MCF 10A (cell line): ENCODE results near the gene COBL. TPM values are rescaled to one million over a fixed set of nuclear protein-coding genes. Genes with fewer than 3 reads are reported as not detected.

ENCODE experiments used
- BruUV-seq: library from RNA; stranded (reverse); fragments of 400-500 nt; replicated peaks from 2 replicates; lab custom pipeline; 2021; lab: Mats Ljungman, UMichigan
- CTCF ChIA-PET: fragments of 300-600 bp; sonication (Branson Sonifier 250); formaldehyde crosslinking; extraction: SDS; loops from one replicate; lab custom pipeline; 2021; ENCODE audit warnings: antibody characterized with exemption, inconsistent platforms; lab: Yijun Ruan, JAX
- POLR2A ChIA-PET: fragments of 300-600, 350-650 bp; sonication (Branson Sonifier 250); formaldehyde crosslinking; extraction: SDS; loops from one replicate; lab custom pipeline; 2020; ENCODE audit warnings: antibody characterized with exemption, inconsistent platforms; lab: Yijun Ruan, JAX
- DNase-seq: peaks from one replicate; pipeline ENCODE4 v3.0.0-alpha.2; 2018; ENCODE audit not compliant: unreplicated experiment
- H3K27ac Mint-ChIP-seq: one replicate; pipeline ENCODE4 v1.8.0; 2022; ENCODE audit warnings: mild to moderate bottlenecking, low read depth, mixed read lengths; ENCODE audit not compliant: unreplicated experiment
- H3K27me3 Mint-ChIP-seq: one replicate; pipeline ENCODE4 v1.8.0; 2022; ENCODE audit warnings: mixed read lengths; ENCODE audit not compliant: insufficient read depth, unreplicated experiment
- H3K36me3 Mint-ChIP-seq: one replicate; pipeline ENCODE4 v1.8.0; 2022; ENCODE audit warnings: mild to moderate bottlenecking, moderate library complexity, mixed read lengths; ENCODE audit not compliant: insufficient read depth, unreplicated experiment
- H3K4me1 Mint-ChIP-seq: one replicate; pipeline ENCODE4 v1.8.0; 2022; ENCODE audit warnings: mixed read lengths; ENCODE audit not compliant: insufficient read depth, unreplicated experiment
- H3K4me3 Mint-ChIP-seq: one replicate; pipeline ENCODE4 v1.8.0; 2022; ENCODE audit warnings: mild to moderate bottlenecking, moderate library complexity, mixed read lengths; ENCODE audit not compliant: unreplicated experiment
- H3K9me3 Mint-ChIP-seq: one replicate; pipeline ENCODE4 v1.8.0; 2022; ENCODE audit warnings: mixed read lengths; ENCODE audit not compliant: unreplicated experiment
- intact Hi-C: fragments of 100-400 bp; cut with micrococcal nuclease; formaldehyde crosslinking; loops from 2 replicates; pipeline ENCODE4 v1.14.1; 2022
- total RNA-seq: library from RNA; stranded (reverse); gene quantifications from 2 replicates; pipeline ENCODE4 v1.2.3, GENCODE V29; 2022
- TF ChIP-seq, protein P1 (sequence below): fragments of 200-600 bp; IDR thresholded peaks from one replicate; pipeline ENCODE4 v1.8.0; 2022; ENCODE audit warnings: antibody characterized with exemption, mild to moderate bottlenecking; ENCODE audit not compliant: unreplicated experiment

The COBL gene
- total RNA-seq, 1 experiment from 2014 or later = 12.3 TPM

DNA sequence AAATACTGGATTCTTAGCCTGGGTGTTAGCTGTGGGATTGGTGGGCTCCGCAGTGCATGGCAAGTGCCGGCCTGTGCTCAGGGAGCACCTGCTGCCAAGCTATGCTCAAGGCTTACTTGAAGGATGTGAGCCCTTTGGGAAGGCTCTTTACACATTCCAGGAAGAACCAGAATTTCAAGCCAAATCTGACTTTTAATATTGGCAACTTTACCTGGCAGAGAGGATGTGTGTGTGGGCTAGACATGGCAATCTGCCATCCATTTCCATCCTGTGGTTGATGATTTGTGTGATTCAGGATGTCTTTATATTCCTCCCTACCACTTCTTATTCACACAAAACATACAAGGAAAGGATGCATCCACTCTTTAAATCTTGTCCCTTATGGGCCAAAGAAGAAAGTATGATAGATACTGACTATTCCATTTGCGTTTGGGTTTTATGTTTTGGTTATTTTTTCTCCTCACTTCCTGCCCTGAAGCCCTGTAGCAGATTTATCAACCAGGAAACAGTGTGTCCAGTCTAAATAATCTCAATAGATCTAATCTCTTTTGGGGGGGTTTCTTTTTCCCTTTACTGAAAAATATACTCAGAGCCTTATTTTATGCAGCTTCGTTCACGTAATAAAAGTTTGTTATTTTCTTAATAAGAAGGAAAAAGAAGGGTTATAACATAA is 247.1 kb downstream of the COBL start:
- intact Hi-C loops = loop anchor here (5.0 kb wide), 1 partner anchor 73 kb away; no protein-coding TSS in a partner anchor
- H3K4me1 Mint-ChIP-seq = peaks cover 11% of the 10 kb centered on the region

GRCh38 chr7:51068401-51068800 is 248.2 kb downstream of the COBL start:
- no TSS peak for BruUV-seq
- no peaks in the 10 kb centered on the region for H3K36me3 Mint-ChIP-seq
- intact Hi-C loops = loop anchor here (5.0 kb wide), 1 partner anchor 74 kb away; no protein-coding TSS in a partner anchor
- H3K4me3 Mint-ChIP-seq = no peak overlapping the region
- DNase-seq = no peak
- TF ChIP-seq, protein P1, sequence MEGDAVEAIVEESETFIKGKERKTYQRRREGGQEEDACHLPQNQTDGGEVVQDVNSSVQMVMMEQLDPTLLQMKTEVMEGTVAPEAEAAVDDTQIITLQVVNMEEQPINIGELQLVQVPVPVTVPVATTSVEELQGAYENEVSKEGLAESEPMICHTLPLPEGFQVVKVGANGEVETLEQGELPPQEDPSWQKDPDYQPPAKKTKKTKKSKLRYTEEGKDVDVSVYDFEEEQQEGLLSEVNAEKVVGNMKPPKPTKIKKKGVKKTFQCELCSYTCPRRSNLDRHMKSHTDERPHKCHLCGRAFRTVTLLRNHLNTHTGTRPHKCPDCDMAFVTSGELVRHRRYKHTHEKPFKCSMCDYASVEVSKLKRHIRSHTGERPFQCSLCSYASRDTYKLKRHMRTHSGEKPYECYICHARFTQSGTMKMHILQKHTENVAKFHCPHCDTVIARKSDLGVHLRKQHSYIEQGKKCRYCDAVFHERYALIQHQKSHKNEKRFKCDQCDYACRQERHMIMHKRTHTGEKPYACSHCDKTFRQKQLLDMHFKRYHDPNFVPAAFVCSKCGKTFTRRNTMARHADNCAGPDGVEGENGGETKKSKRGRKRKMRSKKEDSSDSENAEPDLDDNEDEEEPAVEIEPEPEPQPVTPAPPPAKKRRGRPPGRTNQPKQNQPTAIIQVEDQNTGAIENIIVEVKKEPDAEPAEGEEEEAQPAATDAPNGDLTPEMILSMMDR = no peak
- H3K27me3 Mint-ChIP-seq = no peaks in the 10 kb centered on the region
- H3K4me1 Mint-ChIP-seq = peaks cover 11% of the 10 kb centered on the region
- H3K9me3 Mint-ChIP-seq = no peaks in the 10 kb centered on the region
- CTCF ChIA-PET = interaction anchor here (0.6 to 5.1 kb wide), 42 partner anchors 9 to 976 kb away, joined by 3 to 42 read pairs (median 3); no protein-coding TSS in a partner anchor
- no peak overlapping the region for H3K27ac Mint-ChIP-seq
- POLR2A ChIA-PET = interaction anchor here (0.6 kb wide), 1 partner anchor 618 kb away, joined by 3 read pairs; the partner anchor contains the start of gene FIGNL1

More for the DNA sequence above, 247.1 kb downstream of the COBL start:
- ChIA-PET POLR2A (interaction anchor here (0.7 kb wide), 1 partner anchor 1639 kb away, joined by 3 read pairs; no protein-coding TSS in a partner anchor), CTCF (interaction anchor here (1.3 to 5.1 kb wide), 7 partner anchors 10 to 601 kb away, joined by 3 to 42 read pairs (median 19); no protein-coding TSS in a partner anchor)
- peak; percentile 82 for DNase-seq
- Mint-ChIP-seq H3K4me3 (no peak overlapping the region), H3K27me3 (no peaks in the 10 kb centered on the region), H3K36me3 (no peaks in the 10 kb centered on the region), H3K27ac (peak overlapping the region; percentile 60), H3K9me3 (no peaks in the 10 kb centered on the region)
- BruUV-seq = no TSS peak
- TF ChIP-seq, protein P1 = no peak

DNA sequence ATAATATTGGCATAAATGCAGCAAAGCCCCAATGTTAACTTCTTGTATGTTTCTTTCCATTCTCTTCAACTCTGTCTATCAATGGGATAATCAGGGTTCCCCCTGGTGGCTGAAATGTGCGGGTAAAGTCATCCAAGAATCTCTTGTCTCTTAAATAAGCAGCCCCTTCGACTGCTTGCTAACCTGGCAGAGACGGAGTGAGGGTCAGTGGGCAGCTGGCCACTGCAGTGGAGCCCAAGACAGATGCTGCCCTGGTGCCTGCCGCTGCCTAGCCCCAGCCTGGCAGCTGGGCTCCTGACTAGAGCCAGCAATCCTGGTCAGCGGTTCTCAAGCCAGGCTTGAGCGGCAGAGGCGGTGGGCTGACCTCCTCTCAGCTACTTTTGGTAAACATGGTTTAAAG is 248.9 kb downstream of the COBL start:
- BruUV-seq = no TSS peak
- CTCF ChIA-PET = interaction anchor here (0.6 to 5.1 kb wide), 54 partner anchors 10 to 675 kb away, joined by 3 to 42 read pairs (median 3); no protein-coding TSS in a partner anchor
- intact Hi-C loops = loop anchor here (1.0 to 5.0 kb wide), 4 partner anchors 75 to 599 kb away; partner anchors contain the start of gene GRB10
- no peaks in the 10 kb centered on the region for H3K27me3 Mint-ChIP-seq
- H3K36me3 Mint-ChIP-seq = no peaks in the 10 kb centered on the region
- H3K27ac Mint-ChIP-seq = no peak overlapping the region
- DNase-seq = peak; percentile 75
- no peak overlapping the region for H3K4me3 Mint-ChIP-seq
- POLR2A ChIA-PET = interaction anchor here (0.8 kb wide), 1 partner anchor 42 kb away, joined by 3 read pairs; no protein-coding TSS in a partner anchor
- H3K4me1 Mint-ChIP-seq = peaks cover 11% of the 10 kb centered on the region
- H3K9me3 Mint-ChIP-seq = no peaks in the 10 kb centered on the region
- TF ChIP-seq, protein P1 = peak; percentile 52

DNA sequence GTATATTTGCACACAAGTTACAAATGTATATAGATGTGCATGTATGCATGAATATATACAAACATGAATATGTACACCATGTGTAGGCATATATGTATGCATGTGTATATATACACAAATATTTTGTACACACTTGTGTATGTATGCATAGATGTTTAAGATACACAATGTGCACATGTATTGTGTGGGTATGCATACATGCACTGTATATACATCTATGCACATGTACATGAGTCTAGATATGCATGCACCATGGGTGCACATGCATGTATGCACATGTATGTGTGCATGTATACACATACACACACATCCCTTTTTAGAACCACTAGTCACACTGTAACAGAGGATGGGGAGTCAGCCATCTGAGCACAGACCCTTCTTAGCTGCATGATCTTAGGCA is 249.4 kb downstream of the COBL start:
- Mint-ChIP-seq H3K27me3 (no peaks in the 10 kb centered on the region), H3K9me3 (no peaks in the 10 kb centered on the region), H3K4me3 (no peak overlapping the region), H3K36me3 (no peaks in the 10 kb centered on the region), H3K27ac (no peak overlapping the region), H3K4me1 (peaks cover 11% of the 10 kb centered on the region)
- intact Hi-C loops = loop anchor here (1.0 to 5.0 kb wide), 4 partner anchors 75 to 599 kb away; partner anchors contain the start of gene GRB10
- no peak for DNase-seq
- BruUV-seq = no TSS peak
- TF ChIP-seq, protein P1 = no peak
- POLR2A ChIA-PET = interaction anchor here (0.8 kb wide), 1 partner anchor 43 kb away, joined by 3 read pairs; no protein-coding TSS in a partner anchor
- CTCF ChIA-PET = interaction anchor here (0.6 to 5.1 kb wide), 41 partner anchors 9 to 649 kb away, joined by 3 to 42 read pairs (median 3); no protein-coding TSS in a partner anchor
